ENCODE results near the gene MYMX. TPM values are rescaled to one million over a fixed set of nuclear protein-coding genes. Genes with fewer than 3 reads are reported as not detected.

MYMX gene
- polyA plus RNA-seq, 1 donor from 2014 or later, result not detected

DNA sequence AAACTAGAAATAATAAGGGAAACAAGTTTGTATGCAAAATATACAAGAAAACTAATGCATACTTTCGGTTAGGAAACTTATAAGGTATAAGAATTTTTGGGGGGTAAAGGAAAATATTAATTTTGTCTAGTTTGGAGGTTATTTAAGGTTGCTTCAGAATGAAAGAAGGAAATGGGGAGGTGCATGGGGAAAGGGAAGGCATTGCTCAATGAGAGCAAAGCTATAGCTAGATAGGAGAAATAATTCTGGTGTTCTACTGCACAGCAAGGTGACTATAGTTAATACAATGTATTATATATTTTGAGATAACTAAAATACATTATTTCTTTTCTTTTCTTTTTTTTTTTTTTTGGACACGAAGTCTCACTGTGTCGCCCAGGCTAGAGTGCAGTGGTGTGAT lies 5.4 kb upstream of the MYMX start (continued):
- no peak for TF ChIP-seq SMC3 (conservative IDR thresholded peaks at IDR 0.05; ENCODE audit: poor library complexity)
- TF ChIP-seq RAD21 (conservative IDR thresholded peaks at IDR 0.05), result no peak

- TF ChIP-seq, protein P1, sequence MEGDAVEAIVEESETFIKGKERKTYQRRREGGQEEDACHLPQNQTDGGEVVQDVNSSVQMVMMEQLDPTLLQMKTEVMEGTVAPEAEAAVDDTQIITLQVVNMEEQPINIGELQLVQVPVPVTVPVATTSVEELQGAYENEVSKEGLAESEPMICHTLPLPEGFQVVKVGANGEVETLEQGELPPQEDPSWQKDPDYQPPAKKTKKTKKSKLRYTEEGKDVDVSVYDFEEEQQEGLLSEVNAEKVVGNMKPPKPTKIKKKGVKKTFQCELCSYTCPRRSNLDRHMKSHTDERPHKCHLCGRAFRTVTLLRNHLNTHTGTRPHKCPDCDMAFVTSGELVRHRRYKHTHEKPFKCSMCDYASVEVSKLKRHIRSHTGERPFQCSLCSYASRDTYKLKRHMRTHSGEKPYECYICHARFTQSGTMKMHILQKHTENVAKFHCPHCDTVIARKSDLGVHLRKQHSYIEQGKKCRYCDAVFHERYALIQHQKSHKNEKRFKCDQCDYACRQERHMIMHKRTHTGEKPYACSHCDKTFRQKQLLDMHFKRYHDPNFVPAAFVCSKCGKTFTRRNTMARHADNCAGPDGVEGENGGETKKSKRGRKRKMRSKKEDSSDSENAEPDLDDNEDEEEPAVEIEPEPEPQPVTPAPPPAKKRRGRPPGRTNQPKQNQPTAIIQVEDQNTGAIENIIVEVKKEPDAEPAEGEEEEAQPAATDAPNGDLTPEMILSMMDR (IDR thresholded peaks at IDR 0.05; ENCODE audit: poor library complexity, severe bottlenecking), result no peak
- TF ChIP-seq SMC3 (conservative IDR thresholded peaks at IDR 0.05; ENCODE audit: poor library complexity), result no peak
- TF ChIP-seq, protein P2, sequence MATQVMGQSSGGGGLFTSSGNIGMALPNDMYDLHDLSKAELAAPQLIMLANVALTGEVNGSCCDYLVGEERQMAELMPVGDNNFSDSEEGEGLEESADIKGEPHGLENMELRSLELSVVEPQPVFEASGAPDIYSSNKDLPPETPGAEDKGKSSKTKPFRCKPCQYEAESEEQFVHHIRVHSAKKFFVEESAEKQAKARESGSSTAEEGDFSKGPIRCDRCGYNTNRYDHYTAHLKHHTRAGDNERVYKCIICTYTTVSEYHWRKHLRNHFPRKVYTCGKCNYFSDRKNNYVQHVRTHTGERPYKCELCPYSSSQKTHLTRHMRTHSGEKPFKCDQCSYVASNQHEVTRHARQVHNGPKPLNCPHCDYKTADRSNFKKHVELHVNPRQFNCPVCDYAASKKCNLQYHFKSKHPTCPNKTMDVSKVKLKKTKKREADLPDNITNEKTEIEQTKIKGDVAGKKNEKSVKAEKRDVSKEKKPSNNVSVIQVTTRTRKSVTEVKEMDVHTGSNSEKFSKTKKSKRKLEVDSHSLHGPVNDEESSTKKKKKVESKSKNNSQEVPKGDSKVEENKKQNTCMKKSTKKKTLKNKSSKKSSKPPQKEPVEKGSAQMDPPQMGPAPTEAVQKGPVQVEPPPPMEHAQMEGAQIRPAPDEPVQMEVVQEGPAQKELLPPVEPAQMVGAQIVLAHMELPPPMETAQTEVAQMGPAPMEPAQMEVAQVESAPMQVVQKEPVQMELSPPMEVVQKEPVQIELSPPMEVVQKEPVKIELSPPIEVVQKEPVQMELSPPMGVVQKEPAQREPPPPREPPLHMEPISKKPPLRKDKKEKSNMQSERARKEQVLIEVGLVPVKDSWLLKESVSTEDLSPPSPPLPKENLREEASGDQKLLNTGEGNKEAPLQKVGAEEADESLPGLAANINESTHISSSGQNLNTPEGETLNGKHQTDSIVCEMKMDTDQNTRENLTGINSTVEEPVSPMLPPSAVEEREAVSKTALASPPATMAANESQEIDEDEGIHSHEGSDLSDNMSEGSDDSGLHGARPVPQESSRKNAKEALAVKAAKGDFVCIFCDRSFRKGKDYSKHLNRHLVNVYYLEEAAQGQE (IDR thresholded peaks at IDR 0.05; ENCODE audit: borderline replicate concordance), result no peak
- no peak for TF ChIP-seq POLR2AphosphoS5 (IDR thresholded peaks at IDR 0.05)
- TF ChIP-seq EP300 (conservative IDR thresholded peaks at IDR 0.05; ENCODE audit: poor library complexity, severe bottlenecking), result no peak
- no peak for TF ChIP-seq RAD21 (conservative IDR thresholded peaks at IDR 0.05)
- no peak for TF ChIP-seq MXI1 (conservative IDR thresholded peaks at IDR 0.05; ENCODE audit: poor library complexity, severe bottlenecking)
- TF ChIP-seq EZH2 (IDR thresholded peaks at IDR 0.05; ENCODE audit: borderline replicate concordance, insufficient read depth, low read length, poor library complexity, severe bottlenecking), result no peak
- TF ChIP-seq TAF1 (IDR thresholded peaks at IDR 0.05; ENCODE audit: low read depth), result no peak
- no peaks in the 10 kb centered on the region for H3K9me3 ChIP-seq (ENCODE audit: low read length)
Measured at GRCh38 chr6:44214307-44214706, 2.4 kb upstream of the MYMX start.

GRCh38 chr6:44217332-44218143 lies 812 bp downstream of the MYMX start:
- Histone ChIP-seq H3F3A (ENCODE audit: insufficient read depth, low read length, poor library complexity, severe bottlenecking) (no peaks in the 10 kb centered on the region), H4K20me1 (ENCODE audit: insufficient read depth) (no peaks in the 10 kb centered on the region), H3K27me3 (ENCODE audit: insufficient read depth, low read depth, low read length) (peaks cover 4% of the 10 kb centered on the region), H3K9me3 (ENCODE audit: low read length) (no peaks in the 10 kb centered on the region), H2AFZ (ENCODE audit: low read depth, low read length) (no peak overlapping the region), H3K9me2 (ENCODE audit: insufficient read depth, low read length) (no peaks in the 10 kb centered on the region), H3K79me2 (replicated peaks; ENCODE audit: insufficient read depth, low read length) (no peaks in the 10 kb centered on the region), H3K36me3 (ENCODE audit: insufficient read depth, low read length) (no peaks in the 10 kb centered on the region), H3K4me3 (ENCODE audit: low read length) (no peak overlapping the region), H3K9ac (ENCODE audit: low read length) (no peak overlapping the region), H3K4me2 (ENCODE audit: low read length) (no peak overlapping the region), H3K27ac (ENCODE audit: low read length) (no peak overlapping the region)
- TF ChIP-seq, protein P1 (IDR thresholded peaks at IDR 0.05; ENCODE audit: poor library complexity, severe bottlenecking), result no peak
- TF ChIP-seq SMC3 (conservative IDR thresholded peaks at IDR 0.05; ENCODE audit: poor library complexity) (no peak), EP300 (conservative IDR thresholded peaks at IDR 0.05; ENCODE audit: poor library complexity, severe bottlenecking) (no peak), RAD21 (conservative IDR thresholded peaks at IDR 0.05) (no peak), EZH2 (IDR thresholded peaks at IDR 0.05; ENCODE audit: borderline replicate concordance, insufficient read depth, low read length, poor library complexity, severe bottlenecking) (no peak), POLR2AphosphoS5 (IDR thresholded peaks at IDR 0.05) (no peak), MXI1 (conservative IDR thresholded peaks at IDR 0.05; ENCODE audit: poor library complexity, severe bottlenecking) (no peak), TAF1 (IDR thresholded peaks at IDR 0.05; ENCODE audit: low read depth) (no peak)
- TF ChIP-seq, protein P2 (IDR thresholded peaks at IDR 0.05; ENCODE audit: borderline replicate concordance), result no peak

More at GRCh38 chr6:44214307-44214706, 2.4 kb upstream of the MYMX start:
- Histone ChIP-seq H2AFZ (ENCODE audit: low read depth, low read length) (no peak overlapping the region), H3F3A (ENCODE audit: insufficient read depth, low read length, poor library complexity, severe bottlenecking) (no peaks in the 10 kb centered on the region), H3K9ac (ENCODE audit: low read length) (no peak overlapping the region), H3K4me2 (ENCODE audit: low read length) (no peak overlapping the region), H3K27me3 (ENCODE audit: insufficient read depth, low read depth, low read length) (peaks cover 3% of the 10 kb centered on the region), H3K9me2 (ENCODE audit: insufficient read depth, low read length) (no peaks in the 10 kb centered on the region), H3K27ac (ENCODE audit: low read length) (no peak overlapping the region), H3K4me3 (ENCODE audit: low read length) (no peak overlapping the region), H3K36me3 (ENCODE audit: insufficient read depth, low read length) (no peaks in the 10 kb centered on the region), H3K79me2 (replicated peaks; ENCODE audit: insufficient read depth, low read length) (no peaks in the 10 kb centered on the region), H4K20me1 (ENCODE audit: insufficient read depth) (no peaks in the 10 kb centered on the region)

All from neural cell (in vitro differentiated cells).